ENCODE data around the gene GCC2. TPM values are rescaled to one million over a fixed set of nuclear protein-coding genes. Genes with fewer than 3 reads are reported as not detected.
"Not testable (repeated sequence)": the region's sequence is repeated elsewhere in the genome, so short reads cannot be mapped to it uniquely, and the experiment has no call there.

GCC2 gene
- total RNA-seq, 1 experiment from 2014 or later = 22.0 TPM

DNA sequence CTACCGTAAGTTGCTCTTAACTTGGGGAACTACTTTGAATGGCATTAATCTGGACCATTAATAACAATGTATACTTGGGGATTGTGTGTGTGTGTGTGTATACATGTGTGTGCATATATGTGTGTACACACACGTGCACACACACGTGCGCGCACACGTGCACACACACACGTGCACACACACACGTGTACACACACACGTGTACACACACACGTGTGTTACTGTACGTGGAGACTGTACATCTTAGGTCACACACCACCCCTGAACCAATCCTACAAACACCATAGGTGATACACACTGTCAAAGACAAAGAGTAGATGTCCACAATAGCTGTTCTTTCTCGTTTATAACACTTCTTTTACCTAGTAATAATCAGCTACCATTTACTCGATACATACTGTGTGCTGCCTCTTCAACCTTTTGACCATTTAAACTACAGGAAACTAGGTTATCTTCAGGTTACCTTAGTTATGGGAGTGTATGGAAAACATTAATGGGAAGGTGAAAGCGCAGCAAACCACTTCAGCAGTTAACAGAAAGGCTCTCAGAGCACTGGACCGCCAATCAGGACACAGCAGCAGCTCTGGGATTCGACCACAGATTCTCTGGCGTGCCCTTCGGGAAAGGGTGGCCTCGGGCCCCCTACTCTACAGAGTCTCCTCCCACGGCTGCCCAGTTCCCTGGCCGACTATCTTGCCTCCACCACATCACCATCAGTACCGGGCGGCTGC, 894 bp upstream of the GCC2 start:
- H3K79me2 ChIP-seq (ENCODE audit: low read length) = peaks cover 27% of the 10 kb centered on the region
- H2AFZ ChIP-seq (ENCODE audit: low read length) = peak overlapping the region; percentile 92; the same call in 1 of the 2 replicates
- DNase-seq = no peak
- peaks cover 22% of the 10 kb centered on the region for H3K4me1 ChIP-seq (ENCODE audit: low read length)
- H3K27me3 ChIP-seq (ENCODE audit: low read length) = no peaks in the 10 kb centered on the region
- peak overlapping the region; percentile 93 for H3K9ac ChIP-seq (ENCODE audit: low read length)
- peaks cover 9% of the 10 kb centered on the region for H3K36me3 ChIP-seq (ENCODE audit: insufficient read depth, low read length)
- H3K4me3 ChIP-seq (ENCODE audit: low read length) = peak overlapping the region; percentile 95
- no peak overlapping the region for H3K27ac ChIP-seq (ENCODE audit: low read length)
- H3K9me2 ChIP-seq (replicated peaks; ENCODE audit: insufficient read depth, low read length) = no peaks in the 10 kb centered on the region
- no peaks in the 10 kb centered on the region for H4K20me1 ChIP-seq (ENCODE audit: insufficient read depth, low read depth, low read length)
- peak overlapping the region; percentile 79 for H3K4me2 ChIP-seq (ENCODE audit: low read depth, low read length, poor library complexity, severe bottlenecking)
- no peaks in the 10 kb centered on the region for H3K9me3 ChIP-seq (ENCODE audit: low read length)

DNA sequence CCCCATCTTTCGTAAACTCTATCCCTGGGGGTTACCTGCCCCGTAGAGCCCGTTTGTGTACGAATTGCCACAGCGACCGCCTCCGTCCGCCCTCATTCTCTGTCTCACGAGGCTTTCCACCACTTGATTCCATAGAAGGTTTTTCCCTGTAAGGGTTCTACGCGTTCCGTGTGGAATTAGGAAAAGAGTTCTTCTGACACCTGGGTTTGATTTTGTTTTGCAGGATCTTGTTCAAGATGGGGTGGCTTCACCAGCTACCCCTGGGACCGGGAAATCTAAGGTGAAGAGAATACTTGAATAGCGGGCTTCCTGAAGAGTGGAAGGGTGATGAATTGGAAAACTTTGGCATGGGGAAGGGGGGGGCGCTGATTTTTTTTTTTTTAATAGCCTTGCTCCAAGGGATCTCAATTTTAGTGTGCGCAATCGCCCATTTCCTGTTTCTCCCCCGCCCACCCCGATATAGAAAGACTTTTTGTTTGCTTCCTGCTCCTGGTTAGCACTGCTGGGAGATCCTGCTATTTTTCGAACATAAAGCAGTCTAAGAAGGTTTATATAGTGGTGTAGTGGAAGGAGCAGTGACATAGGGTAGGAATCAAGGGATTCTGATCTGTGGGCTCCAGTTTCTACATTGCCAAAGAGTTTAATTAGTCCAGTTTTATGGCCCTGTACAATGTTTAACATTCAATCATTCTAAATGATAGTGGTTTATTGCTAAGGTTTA, 564 bp downstream of the GCC2 start:
- Histone ChIP-seq H3K27me3 (ENCODE audit: low read length) (no peaks in the 10 kb centered on the region), H3K9me3 (ENCODE audit: low read length) (no peaks in the 10 kb centered on the region), H3K4me1 (ENCODE audit: low read length) (peaks cover 22% of the 10 kb centered on the region), H4K20me1 (ENCODE audit: insufficient read depth, low read depth, low read length) (no peaks in the 10 kb centered on the region), H3K4me2 (ENCODE audit: low read depth, low read length, poor library complexity, severe bottlenecking) (peak overlapping the region; percentile 79), H3K79me2 (ENCODE audit: low read length) (peaks cover 27% of the 10 kb centered on the region), H2AFZ (ENCODE audit: low read length) (peak overlapping the region; percentile 76), H3K4me3 (ENCODE audit: low read length) (peak overlapping the region; percentile 95), H3K27ac (ENCODE audit: low read length) (peak overlapping the region; percentile 59), H3K36me3 (ENCODE audit: insufficient read depth, low read length) (peaks cover 17% of the 10 kb centered on the region), H3K9ac (ENCODE audit: low read length) (peak overlapping the region; percentile 93), H3K9me2 (replicated peaks; ENCODE audit: insufficient read depth, low read length) (no peaks in the 10 kb centered on the region)
- peak; percentile 53 for DNase-seq

DNA sequence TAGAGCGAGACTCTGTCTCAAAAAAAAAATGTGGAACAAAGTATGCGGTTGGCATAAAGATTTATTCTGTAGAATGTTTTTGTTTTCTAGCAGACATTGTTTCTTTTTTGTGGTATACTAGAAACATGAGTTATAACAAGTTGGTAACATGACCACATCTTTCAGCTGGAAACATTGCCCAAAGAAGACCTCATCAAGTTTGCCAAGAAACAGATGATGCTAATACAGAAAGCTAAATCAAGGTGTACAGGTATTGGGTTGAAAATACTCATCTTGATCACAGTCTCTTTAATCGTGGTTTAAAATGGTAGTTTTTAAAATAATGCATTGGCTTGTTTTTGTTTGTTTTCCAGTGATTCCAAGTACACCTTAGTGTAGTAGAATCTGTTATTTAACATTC, 1.9 kb downstream of the GCC2 start:
- no peak overlapping the region for H2AFZ ChIP-seq (ENCODE audit: low read length)
- H3K27ac ChIP-seq (ENCODE audit: low read length) = no peak overlapping the region
- peaks cover 27% of the 10 kb centered on the region for H3K79me2 ChIP-seq (ENCODE audit: low read length)
- peaks cover 30% of the 10 kb centered on the region for H3K36me3 ChIP-seq (ENCODE audit: insufficient read depth, low read length)
- H3K4me1 ChIP-seq (ENCODE audit: low read length) = peaks cover 22% of the 10 kb centered on the region
- no peaks in the 10 kb centered on the region for H4K20me1 ChIP-seq (ENCODE audit: insufficient read depth, low read depth, low read length)
- H3K9ac ChIP-seq (ENCODE audit: low read length) = no peak overlapping the region
- no peaks in the 10 kb centered on the region for H3K9me3 ChIP-seq (ENCODE audit: low read length)
- H3K4me2 ChIP-seq (ENCODE audit: low read depth, low read length, poor library complexity, severe bottlenecking) = no peak overlapping the region
- H3K9me2 ChIP-seq (replicated peaks; ENCODE audit: insufficient read depth, low read length) = no peaks in the 10 kb centered on the region
- no peaks in the 10 kb centered on the region for H3K27me3 ChIP-seq (ENCODE audit: low read length)
- no peak overlapping the region for H3K4me3 ChIP-seq (ENCODE audit: low read length)
- DNase-seq = no peak

DNA sequence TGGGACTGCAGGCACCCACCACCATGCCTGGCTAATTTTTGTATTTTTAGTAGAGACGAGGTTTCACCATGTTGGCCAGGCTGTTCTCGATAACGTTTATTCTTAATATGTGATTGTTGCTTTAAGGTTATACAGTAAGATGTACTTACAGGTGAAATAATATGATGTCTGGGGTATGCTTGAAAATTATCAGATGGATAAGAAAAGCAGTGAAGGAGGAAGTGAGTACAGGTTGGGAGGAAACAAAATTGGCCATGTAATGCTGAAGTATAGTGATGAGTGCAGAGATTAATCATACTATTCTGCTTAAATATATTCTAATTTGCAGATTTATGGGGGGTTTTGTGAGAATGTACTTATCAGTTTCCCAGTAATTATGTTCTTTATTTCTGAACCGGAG, 3.0 kb downstream of the GCC2 start:
- peaks cover 22% of the 10 kb centered on the region for H3K4me1 ChIP-seq (ENCODE audit: low read length)
- H3K4me2 ChIP-seq (ENCODE audit: low read depth, low read length, poor library complexity, severe bottlenecking) = no peak overlapping the region
- H3K27ac ChIP-seq (ENCODE audit: low read length) = no peak overlapping the region
- H4K20me1 ChIP-seq (ENCODE audit: insufficient read depth, low read depth, low read length) = no peaks in the 10 kb centered on the region
- no peaks in the 10 kb centered on the region for H3K9me3 ChIP-seq (ENCODE audit: low read length)
- H2AFZ ChIP-seq (ENCODE audit: low read length) = no peak overlapping the region
- DNase-seq = no peak
- peaks cover 40% of the 10 kb centered on the region for H3K36me3 ChIP-seq (ENCODE audit: insufficient read depth, low read length)
- no peaks in the 10 kb centered on the region for H3K27me3 ChIP-seq (ENCODE audit: low read length)
- H3K4me3 ChIP-seq (ENCODE audit: low read length) = no peak overlapping the region
- no peak overlapping the region for H3K9ac ChIP-seq (ENCODE audit: low read length)
- H3K79me2 ChIP-seq (ENCODE audit: low read length) = peaks cover 34% of the 10 kb centered on the region
- no peaks in the 10 kb centered on the region for H3K9me2 ChIP-seq (replicated peaks; ENCODE audit: insufficient read depth, low read length)

DNA sequence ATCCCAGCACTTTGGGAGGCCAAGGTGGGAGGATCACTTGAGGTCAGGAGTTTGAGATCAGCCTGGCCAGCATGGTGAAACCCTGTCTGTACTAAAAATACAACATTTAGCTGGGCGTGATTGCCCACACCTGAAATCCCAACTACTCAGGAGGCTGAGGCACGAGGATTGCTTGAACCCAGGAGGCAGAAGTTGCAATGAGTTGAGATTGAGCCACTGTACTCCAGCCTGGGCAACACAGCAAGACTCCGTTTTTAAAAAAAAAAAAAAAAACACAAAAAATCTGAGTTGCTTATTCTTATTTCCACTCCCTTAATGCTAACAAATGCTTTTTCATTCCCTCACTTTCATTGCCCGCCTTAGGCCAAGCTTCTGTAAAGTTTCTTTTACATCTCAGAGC, 4.5 kb downstream of the GCC2 start:
- not testable (repeated sequence) for H3K27me3 ChIP-seq (ENCODE audit: low read length); H4K20me1 ChIP-seq (ENCODE audit: insufficient read depth, low read depth, low read length); DNase-seq; H3K4me2 ChIP-seq (ENCODE audit: low read depth, low read length, poor library complexity, severe bottlenecking); H2AFZ ChIP-seq (ENCODE audit: low read length); H3K27ac ChIP-seq (ENCODE audit: low read length); H3K9me2 ChIP-seq (replicated peaks; ENCODE audit: insufficient read depth, low read length); H3K9me3 ChIP-seq (ENCODE audit: low read length); H3K4me3 ChIP-seq (ENCODE audit: low read length); H3K9ac ChIP-seq (ENCODE audit: low read length)
- H3K36me3 ChIP-seq (ENCODE audit: insufficient read depth, low read length) = peaks cover 54% of the 10 kb centered on the region
- H3K79me2 ChIP-seq (ENCODE audit: low read length) = peaks cover 46% of the 10 kb centered on the region
- peaks cover 15% of the 10 kb centered on the region for H3K4me1 ChIP-seq (ENCODE audit: low read length)

DNA sequence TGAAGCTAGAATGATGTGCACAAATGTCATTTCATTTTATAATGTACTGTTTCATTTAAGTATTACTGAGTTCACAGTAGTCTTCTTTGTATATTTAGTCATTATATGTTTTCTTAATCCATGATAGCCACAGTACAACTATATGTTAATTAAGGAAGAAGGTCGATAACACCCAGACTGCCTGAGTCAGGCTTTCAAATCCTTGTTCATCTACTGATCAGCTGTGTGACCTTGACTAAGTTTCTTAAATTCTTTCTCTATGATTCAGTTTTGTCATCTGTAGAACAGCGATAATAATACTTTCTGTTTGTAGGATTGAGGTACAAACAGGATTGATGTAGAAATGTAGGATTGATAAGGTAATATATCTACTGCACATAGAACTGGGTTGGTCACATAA, 5.4 kb downstream of the GCC2 start:
- Histone ChIP-seq H3K27me3 (ENCODE audit: low read length) (no peaks in the 10 kb centered on the region), H3K4me2 (ENCODE audit: low read depth, low read length, poor library complexity, severe bottlenecking) (no peak overlapping the region), H2AFZ (ENCODE audit: low read length) (no peak overlapping the region), H3K27ac (ENCODE audit: low read length) (no peak overlapping the region), H3K4me1 (ENCODE audit: low read length) (peaks cover 15% of the 10 kb centered on the region), H3K36me3 (ENCODE audit: insufficient read depth, low read length) (peaks cover 64% of the 10 kb centered on the region), H3K79me2 (ENCODE audit: low read length) (peaks cover 51% of the 10 kb centered on the region), H3K9me2 (replicated peaks; ENCODE audit: insufficient read depth, low read length) (no peaks in the 10 kb centered on the region), H3K9ac (ENCODE audit: low read length) (no peak overlapping the region), H3K9me3 (ENCODE audit: low read length) (peaks cover 7% of the 10 kb centered on the region; the same call in 1 of the 2 replicates), H4K20me1 (ENCODE audit: insufficient read depth, low read depth, low read length) (no peaks in the 10 kb centered on the region), H3K4me3 (ENCODE audit: low read length) (no peak overlapping the region)
- no peak for DNase-seq

DNA sequence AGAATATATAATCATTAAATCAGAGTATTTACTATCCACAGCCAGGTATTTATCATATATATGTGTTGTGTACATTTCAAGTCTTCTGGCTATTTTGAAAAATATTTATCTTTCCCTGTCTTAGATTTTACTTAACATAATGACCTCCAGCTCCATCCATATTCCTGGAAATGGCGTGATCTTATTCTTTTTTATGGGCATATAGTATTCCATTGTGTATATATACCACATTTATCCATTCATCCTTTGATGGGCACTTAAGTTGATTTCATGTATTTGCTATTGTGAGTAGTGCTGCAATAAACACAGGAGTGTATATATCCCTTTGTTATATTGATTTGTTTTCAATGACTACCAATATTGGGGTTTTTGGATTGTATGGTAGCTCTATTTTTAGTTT, 6.6 kb downstream of the GCC2 start:
- H4K20me1 ChIP-seq (ENCODE audit: insufficient read depth, low read depth, low read length) = no peaks in the 10 kb centered on the region
- H3K36me3 ChIP-seq (ENCODE audit: insufficient read depth, low read length) = peaks cover 71% of the 10 kb centered on the region
- H3K4me1 ChIP-seq (ENCODE audit: low read length) = peaks cover 5% of the 10 kb centered on the region
- H3K4me3 ChIP-seq (ENCODE audit: low read length) = no peak overlapping the region
- H3K9me2 ChIP-seq (replicated peaks; ENCODE audit: insufficient read depth, low read length) = no peaks in the 10 kb centered on the region
- no peaks in the 10 kb centered on the region for H3K27me3 ChIP-seq (ENCODE audit: low read length)
- DNase-seq = no peak
- H3K4me2 ChIP-seq (ENCODE audit: low read depth, low read length, poor library complexity, severe bottlenecking) = no peak overlapping the region
- no peak overlapping the region for H3K27ac ChIP-seq (ENCODE audit: low read length)
- no peak overlapping the region for H3K9ac ChIP-seq (ENCODE audit: low read length)
- H3K9me3 ChIP-seq (ENCODE audit: low read length) = peaks cover 11% of the 10 kb centered on the region; the same call in 1 of the 2 replicates
- H2AFZ ChIP-seq (ENCODE audit: low read length) = no peak overlapping the region
- peaks cover 44% of the 10 kb centered on the region for H3K79me2 ChIP-seq (ENCODE audit: low read length)

DNA sequence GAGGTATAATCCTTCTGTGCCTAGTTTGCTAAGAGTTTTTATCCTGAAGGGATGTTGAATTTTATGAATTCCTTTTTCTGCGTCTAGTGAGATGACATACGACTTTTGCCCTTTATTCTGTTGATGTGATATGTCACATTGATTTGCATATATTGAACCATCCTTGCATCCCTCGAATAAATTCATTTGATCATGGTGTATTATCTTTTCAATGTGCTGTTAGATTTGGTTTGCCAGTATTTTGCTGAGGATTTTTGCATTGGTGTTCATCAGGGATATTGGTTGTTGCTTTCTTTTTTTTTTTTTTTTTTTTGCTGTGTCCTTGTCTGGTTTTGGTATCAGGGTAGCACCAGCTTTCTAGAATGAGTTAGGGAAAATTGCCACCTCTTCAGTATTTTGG, 9.1 kb downstream of the GCC2 start:
- H3K4me2 ChIP-seq (ENCODE audit: low read depth, low read length, poor library complexity, severe bottlenecking) = no peak overlapping the region
- peaks cover 79% of the 10 kb centered on the region for H3K36me3 ChIP-seq (ENCODE audit: insufficient read depth, low read length)
- DNase-seq = no peak
- H3K27me3 ChIP-seq (ENCODE audit: low read length) = no peaks in the 10 kb centered on the region
- no peak overlapping the region for H3K9ac ChIP-seq (ENCODE audit: low read length)
- H3K4me1 ChIP-seq (ENCODE audit: low read length) = no peaks in the 10 kb centered on the region
- H3K79me2 ChIP-seq (ENCODE audit: low read length) = peaks cover 40% of the 10 kb centered on the region
- peaks cover 16% of the 10 kb centered on the region for H3K9me3 ChIP-seq (ENCODE audit: low read length)
- H3K9me2 ChIP-seq (replicated peaks; ENCODE audit: insufficient read depth, low read length) = no peaks in the 10 kb centered on the region
- no peak overlapping the region for H3K4me3 ChIP-seq (ENCODE audit: low read length)
- no peak overlapping the region for H2AFZ ChIP-seq (ENCODE audit: low read length)
- no peaks in the 10 kb centered on the region for H4K20me1 ChIP-seq (ENCODE audit: insufficient read depth, low read depth, low read length)
- H3K27ac ChIP-seq (ENCODE audit: low read length) = no peak overlapping the region
